Calu3 (cell line): ENCODE measurements around the gene SPATA31C1. TPM values are rescaled to one million over a fixed set of nuclear protein-coding genes. Genes with fewer than 3 reads are reported as not detected.

Experiments used
- BruUV-seq: library from RNA; stranded (reverse); fragments of 400-500 nt; replicated peaks from 2 replicates; lab custom pipeline; 2021; lab: Mats Ljungman, UMichigan
- CTCF ChIA-PET: fragments of 300-600 bp; sonication (Branson Sonifier 250); formaldehyde crosslinking; loops from one replicate; lab custom pipeline; 2022; ENCODE audit warnings: antibody characterized with exemption; lab: Charles Lee
- DNase-seq: peaks from one replicate; pipeline ENCODE4 v3.0.0; 2022
- H3K27ac Mint-ChIP-seq: one replicate; pipeline ENCODE4 v1.8.0; 2022; ENCODE audit warnings: mixed read lengths; ENCODE audit not compliant: unreplicated experiment
- H3K27me3 Mint-ChIP-seq: one replicate; pipeline ENCODE4 v1.8.0; 2022; ENCODE audit warnings: mixed read lengths; ENCODE audit not compliant: unreplicated experiment
- H3K36me3 Mint-ChIP-seq: one replicate; pipeline ENCODE4 v1.8.0; 2022; ENCODE audit warnings: mild to moderate bottlenecking, moderate library complexity, mixed read lengths; ENCODE audit not compliant: insufficient read depth, unreplicated experiment
- H3K4me1 Mint-ChIP-seq: one replicate; pipeline ENCODE4 v1.8.0; 2022; ENCODE audit warnings: mild to moderate bottlenecking, low read depth, mixed read lengths; ENCODE audit not compliant: unreplicated experiment
- H3K4me3 Mint-ChIP-seq: one replicate; pipeline ENCODE4 v1.8.0; 2022; ENCODE audit warnings: mild to moderate bottlenecking, low read depth, moderate library complexity, mixed read lengths; ENCODE audit not compliant: unreplicated experiment
- H3K9me3 Mint-ChIP-seq: one replicate; pipeline ENCODE4 v1.8.0; 2022; ENCODE audit warnings: low read depth, mixed read lengths; ENCODE audit not compliant: unreplicated experiment
- CTCF ChIP-seq: fragments of 200-600 bp; IDR thresholded peaks from one replicate; pipeline ENCODE4 v1.8.0; 2022; ENCODE audit warnings: antibody characterized with exemption; ENCODE audit not compliant: unreplicated experiment
- intact Hi-C: fragments of 100-400 bp; cut with micrococcal nuclease; formaldehyde crosslinking; loops from one replicate; pipeline ENCODE4 v1.10.0; 2022; ENCODE audit not compliant: unreplicated experiment
- total RNA-seq: library from RNA; stranded (reverse); gene quantifications from 2 replicates; pipeline ENCODE4 v1.2.3, GENCODE V29; 2022

The SPATA31C1 gene
- total RNA-seq, 1 experiment from 2014 or later: not detected

- Mint-ChIP-seq H3K4me1 (peaks cover 8% of the 10 kb centered on the region), H3K36me3 (no peaks in the 10 kb centered on the region), H3K4me3 (no peak overlapping the region), H3K9me3 (no peaks in the 10 kb centered on the region), H3K27ac (no peak overlapping the region), H3K27me3 (no peaks in the 10 kb centered on the region)
- no peak for TF ChIP-seq CTCF
- no peak for DNase-seq
- CTCF ChIA-PET: no interaction called here
- no TSS peak for BruUV-seq
- intact Hi-C loops: no loop called here
Measured at GRCh38 chr9:87880683-87881082, 37.1 kb upstream of the SPATA31C1 start.

GRCh38 chr9:87882627-87883026, 35.1 kb upstream of the SPATA31C1 start, which contains the start of gene SPATA31E1:
SPATA31E1 (plus strand) TSS chr9:87882877; CDS start chr9:87882892, 15 bp downstream.
- Mint-ChIP-seq H3K4me3 (no peak within 1 kb of the TSS), H3K36me3 (no peaks in the 10 kb centered on the region), H3K27me3 (no peaks in the 10 kb centered on the region), H3K4me1 (peaks cover 8% of the 10 kb centered on the region), H3K27ac (no peak within 1 kb of the TSS), H3K9me3 (no peaks in the 10 kb centered on the region)
- no peak for DNase-seq
- no peak for TF ChIP-seq CTCF
- CTCF ChIA-PET: no interaction called here
- intact Hi-C loops: no loop called here
- BruUV-seq: no TSS peak

- Mint-ChIP-seq H3K4me1 (peaks cover 7% of the 10 kb centered on the region), H3K4me3 (no peak overlapping the region), H3K36me3 (no peaks in the 10 kb centered on the region), H3K27me3 (no peaks in the 10 kb centered on the region), H3K9me3 (no peaks in the 10 kb centered on the region), H3K27ac (no peak overlapping the region)
- intact Hi-C loops: no loop called here
- no TSS peak for BruUV-seq
- no peak for TF ChIP-seq CTCF
- CTCF ChIA-PET: no interaction called here
- DNase-seq: no peak
Measured at GRCh38 chr9:87883274-87883673, 34.5 kb upstream of the SPATA31C1 start.

GRCh38 chr9:87883990-87884389, 33.8 kb upstream of the SPATA31C1 start:
- no peaks in the 10 kb centered on the region for H3K36me3 Mint-ChIP-seq
- H3K27ac Mint-ChIP-seq: no peak overlapping the region
- BruUV-seq: no TSS peak
- no peaks in the 10 kb centered on the region for H3K9me3 Mint-ChIP-seq
- intact Hi-C loops: no loop called here
- CTCF ChIA-PET: no interaction called here
- TF ChIP-seq CTCF: no peak
- H3K27me3 Mint-ChIP-seq: no peaks in the 10 kb centered on the region
- no peak overlapping the region for H3K4me3 Mint-ChIP-seq
- H3K4me1 Mint-ChIP-seq: peaks cover under 1% of the 10 kb centered on the region
- peak; percentile 10 for DNase-seq
